Chondrocyte (in vitro differentiated cells): ENCODE data around the gene EGR2. TPM values are rescaled to one million over a fixed set of nuclear protein-coding genes. Genes with fewer than 3 reads are reported as not detected.

Experiments used
- DNase-seq: peaks from one replicate; pipeline ENCODE4 v3.0.0; 2021; ENCODE audit warnings: mixed read lengths, low spot score
- H3K27ac Mint-ChIP-seq: one replicate; pipeline ENCODE4 v1.8.0; 2021; ENCODE audit warnings: mild to moderate bottlenecking, moderate library complexity, mixed read lengths; ENCODE audit not compliant: unreplicated experiment
- H3K27me3 Mint-ChIP-seq: 2 replicates; pipeline ENCODE4 v1.8.0; 2021; ENCODE audit warnings: low read depth, mixed read lengths
- H3K36me3 Mint-ChIP-seq: 2 replicates; pipeline ENCODE4 v1.8.0; 2021; ENCODE audit warnings: low read depth, mixed read lengths
- H3K4me1 Mint-ChIP-seq: 2 replicates; pipeline ENCODE4 v1.8.0; 2021; ENCODE audit warnings: low read depth, mild to moderate bottlenecking, mixed read lengths
- H3K4me3 Mint-ChIP-seq: one replicate; pipeline ENCODE4 v1.8.0; 2021; ENCODE audit warnings: mild to moderate bottlenecking, moderate library complexity, mixed read lengths; ENCODE audit not compliant: unreplicated experiment
- H3K9me3 Mint-ChIP-seq: 2 replicates; pipeline ENCODE4 v1.8.0; 2021; ENCODE audit warnings: low read depth, mixed read lengths
- total RNA-seq: library from RNA; stranded (reverse); gene quantifications from 3 replicates; pipeline ENCODE4 v1.2.1, GENCODE V29; 2021
- TF ChIP-seq, protein P1 (sequence below): fragments of 200-600 bp; sonication (generic); IDR thresholded peaks from 2 replicates; pipeline ENCODE4 v1.5.0; 2021; ENCODE audit warnings: antibody characterized with exemption, mild to moderate bottlenecking, moderate library complexity

The EGR2 gene
- total RNA-seq, 1 donor from 2014 or later = 11.7 TPM

- peaks cover 23% of the 10 kb centered on the region for H3K4me1 Mint-ChIP-seq
- DNase-seq = no peak
- TF ChIP-seq, protein P1, sequence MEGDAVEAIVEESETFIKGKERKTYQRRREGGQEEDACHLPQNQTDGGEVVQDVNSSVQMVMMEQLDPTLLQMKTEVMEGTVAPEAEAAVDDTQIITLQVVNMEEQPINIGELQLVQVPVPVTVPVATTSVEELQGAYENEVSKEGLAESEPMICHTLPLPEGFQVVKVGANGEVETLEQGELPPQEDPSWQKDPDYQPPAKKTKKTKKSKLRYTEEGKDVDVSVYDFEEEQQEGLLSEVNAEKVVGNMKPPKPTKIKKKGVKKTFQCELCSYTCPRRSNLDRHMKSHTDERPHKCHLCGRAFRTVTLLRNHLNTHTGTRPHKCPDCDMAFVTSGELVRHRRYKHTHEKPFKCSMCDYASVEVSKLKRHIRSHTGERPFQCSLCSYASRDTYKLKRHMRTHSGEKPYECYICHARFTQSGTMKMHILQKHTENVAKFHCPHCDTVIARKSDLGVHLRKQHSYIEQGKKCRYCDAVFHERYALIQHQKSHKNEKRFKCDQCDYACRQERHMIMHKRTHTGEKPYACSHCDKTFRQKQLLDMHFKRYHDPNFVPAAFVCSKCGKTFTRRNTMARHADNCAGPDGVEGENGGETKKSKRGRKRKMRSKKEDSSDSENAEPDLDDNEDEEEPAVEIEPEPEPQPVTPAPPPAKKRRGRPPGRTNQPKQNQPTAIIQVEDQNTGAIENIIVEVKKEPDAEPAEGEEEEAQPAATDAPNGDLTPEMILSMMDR = no peak
- no peaks in the 10 kb centered on the region for H3K9me3 Mint-ChIP-seq
- no peaks in the 10 kb centered on the region for H3K27me3 Mint-ChIP-seq
- no peak overlapping the region for H3K4me3 Mint-ChIP-seq
- H3K36me3 Mint-ChIP-seq = peaks cover 2% of the 10 kb centered on the region
- H3K27ac Mint-ChIP-seq = no peak overlapping the region
These were observed 46.5 kb downstream of the EGR2 start for GRCh38 chr10:62769574-62770242.

DNA sequence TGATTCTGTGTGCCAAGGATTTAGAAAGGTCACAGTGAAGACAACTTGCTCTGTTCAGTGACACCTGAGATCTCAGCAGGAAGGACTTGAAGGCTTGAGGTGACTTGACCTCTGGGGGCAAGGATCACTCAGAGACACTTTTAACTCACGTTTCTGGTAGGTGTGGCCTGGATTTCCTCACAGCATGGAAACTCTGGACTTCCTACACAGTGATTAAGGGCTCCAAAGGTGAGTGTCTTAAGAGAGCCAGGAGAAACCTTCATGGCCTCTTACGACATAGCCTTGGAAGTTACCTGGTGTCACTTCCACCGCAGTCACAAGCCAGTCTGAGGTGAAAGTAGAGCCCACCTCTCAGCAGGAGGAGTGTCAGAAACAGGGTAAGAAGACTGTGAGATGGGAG, 49.8 kb downstream of the EGR2 start:
- Mint-ChIP-seq H3K4me1 (peaks cover 16% of the 10 kb centered on the region), H3K36me3 (peaks cover 2% of the 10 kb centered on the region), H3K27ac (no peak overlapping the region), H3K27me3 (no peaks in the 10 kb centered on the region), H3K9me3 (no peaks in the 10 kb centered on the region), H3K4me3 (no peak overlapping the region)
- no peak for DNase-seq
- TF ChIP-seq, protein P1 = no peak

DNA sequence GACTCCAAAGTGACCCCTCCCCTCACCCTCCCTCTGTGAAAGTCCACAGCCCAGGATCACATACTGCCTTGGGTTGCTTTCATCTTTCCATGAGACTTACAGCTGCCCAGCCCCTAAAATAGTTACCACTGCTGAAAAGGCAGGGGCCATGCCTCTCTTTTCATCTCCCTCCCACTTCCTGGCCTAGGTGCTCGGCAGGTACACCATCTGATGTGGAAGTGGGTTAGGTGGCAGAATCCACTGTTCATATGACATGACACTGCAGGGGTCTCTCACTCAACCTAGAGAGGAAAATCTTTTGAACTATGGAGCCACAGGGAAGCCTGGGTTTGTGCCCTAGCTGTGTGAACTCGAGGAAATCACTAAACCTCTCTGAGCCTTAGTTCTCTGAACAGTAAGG, 50.4 kb downstream of the EGR2 start:
- DNase-seq = no peak
- TF ChIP-seq, protein P1 = no peak
- Mint-ChIP-seq H3K9me3 (no peaks in the 10 kb centered on the region), H3K4me1 (peaks cover 16% of the 10 kb centered on the region), H3K36me3 (peaks cover 2% of the 10 kb centered on the region), H3K27me3 (no peaks in the 10 kb centered on the region), H3K27ac (no peak overlapping the region), H3K4me3 (no peak overlapping the region)

GRCh38 chr10:62764011-62764410, 52.2 kb downstream of the EGR2 start:
- Mint-ChIP-seq H3K27me3 (no peaks in the 10 kb centered on the region), H3K27ac (no peak overlapping the region), H3K4me1 (peaks cover 16% of the 10 kb centered on the region), H3K36me3 (peaks cover 2% of the 10 kb centered on the region), H3K9me3 (no peaks in the 10 kb centered on the region), H3K4me3 (no peak overlapping the region)
- TF ChIP-seq, protein P1 = no peak
- no peak for DNase-seq

- TF ChIP-seq, protein P1 = no peak
- no peak for DNase-seq
- Mint-ChIP-seq H3K4me1 (peaks cover 16% of the 10 kb centered on the region), H3K36me3 (peaks cover 2% of the 10 kb centered on the region), H3K27ac (no peak overlapping the region), H3K9me3 (no peaks in the 10 kb centered on the region), H3K27me3 (no peaks in the 10 kb centered on the region), H3K4me3 (no peak overlapping the region)
These were observed 53.0 kb downstream of the EGR2 start for GRCh38 chr10:62763155-62763554.

Other genes with a start within 250 kb of the EGR2 start
- gene ADO, start 11.6 kb downstream of the EGR2 start, total RNA-seq = 27.8 to 35.8 TPM (median 29.1 TPM) in 3 replicates